Astrocyte (in vitro differentiated cells and primary cell): ENCODE results near the gene TMEM52B.

Experiments used
- CTCF ChIP-seq: IDR thresholded peaks from 2 replicates; pipeline ENCODE4 v1.5.1; 2011; ENCODE audit warnings: low read depth, mild to moderate bottlenecking, inconsistent platforms, low read length, moderate library complexity; ENCODE audit not compliant: insufficient read depth
- EZH2 ChIP-seq: IDR thresholded peaks from 2 replicates; pipeline ENCODE4 v1.6.1; 2012; ENCODE audit warnings: mild to moderate bottlenecking, low read length, inconsistent platforms; ENCODE audit not compliant: insufficient read depth

GRCh38 chr12:10236720-10237119 lies 57.9 kb downstream of the TMEM52B start:
- TF ChIP-seq CTCF (no peak), EZH2 (no peak)
